Measurements from ENCODE around the gene ID3.

ID3 gene

DNA sequence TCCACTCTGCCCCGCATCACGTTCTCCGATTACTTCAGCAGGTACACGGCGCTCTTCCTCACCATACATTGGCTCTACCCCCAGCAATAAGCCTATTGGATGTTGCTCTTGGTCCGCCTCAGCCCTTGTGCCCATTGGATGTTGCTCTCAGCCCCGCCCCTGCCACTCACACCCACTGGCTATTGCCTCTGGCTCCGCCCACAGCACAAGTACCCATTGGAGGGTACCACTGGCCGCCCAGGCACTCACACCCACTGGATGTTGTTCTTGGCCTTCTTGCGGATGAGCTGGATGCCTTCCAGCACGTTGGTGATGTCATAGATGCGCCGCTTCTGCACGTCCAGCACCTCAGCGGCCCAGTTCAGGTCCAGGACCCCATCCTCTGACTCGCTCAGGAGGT, 37.7 kb downstream of the ID3 start:
- TF ChIP-seq, protein P1, sequence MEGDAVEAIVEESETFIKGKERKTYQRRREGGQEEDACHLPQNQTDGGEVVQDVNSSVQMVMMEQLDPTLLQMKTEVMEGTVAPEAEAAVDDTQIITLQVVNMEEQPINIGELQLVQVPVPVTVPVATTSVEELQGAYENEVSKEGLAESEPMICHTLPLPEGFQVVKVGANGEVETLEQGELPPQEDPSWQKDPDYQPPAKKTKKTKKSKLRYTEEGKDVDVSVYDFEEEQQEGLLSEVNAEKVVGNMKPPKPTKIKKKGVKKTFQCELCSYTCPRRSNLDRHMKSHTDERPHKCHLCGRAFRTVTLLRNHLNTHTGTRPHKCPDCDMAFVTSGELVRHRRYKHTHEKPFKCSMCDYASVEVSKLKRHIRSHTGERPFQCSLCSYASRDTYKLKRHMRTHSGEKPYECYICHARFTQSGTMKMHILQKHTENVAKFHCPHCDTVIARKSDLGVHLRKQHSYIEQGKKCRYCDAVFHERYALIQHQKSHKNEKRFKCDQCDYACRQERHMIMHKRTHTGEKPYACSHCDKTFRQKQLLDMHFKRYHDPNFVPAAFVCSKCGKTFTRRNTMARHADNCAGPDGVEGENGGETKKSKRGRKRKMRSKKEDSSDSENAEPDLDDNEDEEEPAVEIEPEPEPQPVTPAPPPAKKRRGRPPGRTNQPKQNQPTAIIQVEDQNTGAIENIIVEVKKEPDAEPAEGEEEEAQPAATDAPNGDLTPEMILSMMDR (IDR thresholded peaks at IDR 0.05), result no peak

DNA sequence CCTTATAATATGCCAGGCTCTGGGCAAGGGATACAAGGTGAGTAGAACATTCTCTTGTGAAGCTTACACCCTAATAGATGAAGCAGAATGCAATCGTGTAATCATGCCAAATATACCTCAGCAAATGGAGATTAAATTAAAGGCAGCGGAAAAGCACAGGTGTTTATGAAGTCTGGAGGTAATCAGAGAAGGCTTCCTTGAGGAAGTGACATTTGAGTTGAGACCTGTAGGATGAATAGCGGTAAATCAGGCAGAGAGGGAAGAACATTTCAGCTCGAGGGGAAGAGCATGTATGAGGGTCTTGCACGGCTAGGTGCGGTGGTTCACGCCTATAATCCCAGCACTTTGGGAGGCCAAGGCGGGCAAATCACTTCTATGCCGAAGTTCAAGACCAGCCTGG, 41.7 kb downstream of the ID3 start:
- TF ChIP-seq, protein P1 (IDR thresholded peaks at IDR 0.05), result no peak

DNA sequence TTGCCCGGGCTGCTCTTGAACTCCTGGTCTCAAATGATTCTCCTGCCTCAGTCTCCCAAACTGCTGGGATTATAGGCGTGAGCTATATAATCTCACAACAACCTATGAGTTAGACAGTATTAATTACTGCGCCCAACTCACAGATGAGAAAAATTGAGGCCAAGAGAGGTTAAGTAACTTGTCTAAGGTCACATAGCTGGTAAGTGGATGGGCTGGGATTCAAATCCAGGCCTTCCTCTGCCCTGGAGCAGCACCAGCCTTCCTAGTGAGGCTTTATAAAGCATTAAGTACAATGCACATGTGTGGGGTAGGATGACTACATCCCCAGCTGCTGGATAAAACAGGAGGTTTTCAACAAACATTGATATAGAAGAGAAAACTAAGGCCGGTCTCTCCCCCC, 43.4 kb downstream of the ID3 start:
- TF ChIP-seq, protein P1 (IDR thresholded peaks at IDR 0.05), result no peak

DNA sequence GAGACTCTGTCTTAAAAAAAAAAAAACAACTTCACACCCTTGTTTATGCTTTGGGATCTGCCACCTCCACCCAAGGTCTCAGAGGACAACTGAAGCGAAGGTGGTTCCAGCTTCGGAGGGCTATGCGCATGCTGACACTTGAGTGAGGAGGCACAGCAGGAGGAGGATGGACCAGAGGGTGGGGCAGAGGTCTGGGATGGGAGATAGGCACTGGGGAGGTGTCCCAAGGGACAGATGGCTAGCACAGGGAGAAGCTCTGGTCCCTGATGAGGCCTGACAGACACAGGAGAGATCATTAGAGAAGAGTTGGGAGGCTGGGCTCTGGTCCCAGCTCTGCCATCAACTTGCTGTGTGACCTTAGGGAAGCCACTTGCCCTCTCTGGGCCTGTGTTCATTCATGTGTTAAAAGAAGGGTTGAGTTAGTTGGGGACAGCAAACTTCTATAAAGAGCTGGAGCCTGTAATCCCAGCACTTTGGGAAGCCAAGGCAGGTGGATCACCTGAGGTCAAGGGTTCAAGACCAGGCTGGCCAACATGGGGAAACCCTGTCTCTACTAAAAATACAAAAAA, 45.1 kb downstream of the ID3 start:
- TF ChIP-seq, protein P1 (IDR thresholded peaks at IDR 0.05), result no peak

DNA sequence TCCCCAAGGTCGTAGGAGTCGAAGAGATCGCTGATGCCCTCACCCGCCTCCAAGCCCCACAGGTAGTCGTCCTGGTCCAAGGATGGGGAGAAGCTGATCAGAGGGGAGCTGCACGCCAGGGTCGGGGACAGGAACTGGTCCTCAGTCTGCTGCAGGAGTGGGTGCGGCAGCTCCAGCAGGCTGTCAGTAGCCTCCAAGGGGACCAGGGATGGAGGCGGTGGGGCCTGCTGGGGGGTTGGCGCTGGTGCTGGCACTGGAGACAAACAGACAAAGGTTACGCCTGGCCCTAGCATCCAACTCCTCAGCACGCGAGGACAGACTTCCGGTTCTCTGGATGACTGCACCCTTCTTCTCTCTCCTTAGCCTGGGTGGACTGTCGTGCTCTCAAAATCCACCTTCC, 49.4 kb downstream of the ID3 start:
- TF ChIP-seq, protein P1 (IDR thresholded peaks at IDR 0.05), result no peak

All from LNCAP (cell line).